HG03439 (cell line): Measurements from ENCODE around the gene LTBP2.

Experiments used
- ATAC-seq: cut with Tn5 transposase; IDR thresholded peaks from one replicate; pipeline ENCODE4 v1.9.1; 2021; ENCODE audit warnings: mild to moderate bottlenecking, moderate library complexity; ENCODE audit not compliant: unreplicated experiment

Gene LTBP2

GRCh38 chr14:74531467-74531866 is 80.6 kb downstream of the LTBP2 start:
- ATAC-seq, result no peak

- ATAC-seq, result no peak
Observed at GRCh38 chr14:74531006-74531405, 81.0 kb downstream of the LTBP2 start.

GRCh38 chr14:74528886-74529285 is 83.2 kb downstream of the LTBP2 start:
- ATAC-seq, result no peak

- no peak for ATAC-seq
Observed at GRCh38 chr14:74528406-74528805, 83.6 kb downstream of the LTBP2 start.

- no peak for ATAC-seq
Observed at GRCh38 chr14:74527736-74528280, 84.2 kb downstream of the LTBP2 start.

- no peak for ATAC-seq
Observed at GRCh38 chr14:74526854-74527585, 85.0 kb downstream of the LTBP2 start.

GRCh38 chr14:74525361-74525851 is 86.6 kb downstream of the LTBP2 start:
- ATAC-seq, result no peak

- no peak for ATAC-seq
Observed at GRCh38 chr14:74524812-74525135, 87.3 kb downstream of the LTBP2 start.

- ATAC-seq, result no peak
Observed at GRCh38 chr14:74524076-74524811, 87.8 kb downstream of the LTBP2 start.

- ATAC-seq, result no peak
Observed at GRCh38 chr14:74522740-74523139, 89.3 kb downstream of the LTBP2 start.

GRCh38 chr14:74521756-74522155 is 90.3 kb downstream of the LTBP2 start:
- ATAC-seq, result no peak

- no peak for ATAC-seq
Observed at GRCh38 chr14:74519316-74520074, 92.5 kb downstream of the LTBP2 start.

- no peak for ATAC-seq
Observed at GRCh38 chr14:74518221-74518620, 93.8 kb downstream of the LTBP2 start.

GRCh38 chr14:74517731-74518130 is 94.3 kb downstream of the LTBP2 start:
- ATAC-seq, result no peak

- ATAC-seq, result no peak
Observed at GRCh38 chr14:74516451-74517160, 95.4 kb downstream of the LTBP2 start.

GRCh38 chr14:74515891-74516412 is 96.1 kb downstream of the LTBP2 start:
- ATAC-seq, result no peak

GRCh38 chr14:74514471-74514941 is 97.5 kb downstream of the LTBP2 start:
- ATAC-seq, result no peak

- no peak for ATAC-seq
Observed at GRCh38 chr14:74511966-74512830, 99.8 kb downstream of the LTBP2 start.

GRCh38 chr14:74510959-74511409 is 101.1 kb downstream of the LTBP2 start:
- ATAC-seq, result no peak
